PC-3 (cell line): ENCODE measurements around the gene ACTN1.

Source experiments
- CTCF ChIP-seq: fragments of 300-600 bp; sonication (generic); conservative IDR thresholded peaks from 2 replicates; pipeline ENCODE4 v1.5.1; 2017; ENCODE audit warnings: antibody characterized with exemption, low read depth, mild to moderate bottlenecking, low read length
- EZH2phosphoT487 ChIP-seq: fragments of 300-600 bp; sonication (generic); IDR thresholded peaks from 2 replicates; pipeline ENCODE4 v1.6.1; 2018; ENCODE audit warnings: mild to moderate bottlenecking, antibody characterized with exemption, low read length, borderline replicate concordance

DNA sequence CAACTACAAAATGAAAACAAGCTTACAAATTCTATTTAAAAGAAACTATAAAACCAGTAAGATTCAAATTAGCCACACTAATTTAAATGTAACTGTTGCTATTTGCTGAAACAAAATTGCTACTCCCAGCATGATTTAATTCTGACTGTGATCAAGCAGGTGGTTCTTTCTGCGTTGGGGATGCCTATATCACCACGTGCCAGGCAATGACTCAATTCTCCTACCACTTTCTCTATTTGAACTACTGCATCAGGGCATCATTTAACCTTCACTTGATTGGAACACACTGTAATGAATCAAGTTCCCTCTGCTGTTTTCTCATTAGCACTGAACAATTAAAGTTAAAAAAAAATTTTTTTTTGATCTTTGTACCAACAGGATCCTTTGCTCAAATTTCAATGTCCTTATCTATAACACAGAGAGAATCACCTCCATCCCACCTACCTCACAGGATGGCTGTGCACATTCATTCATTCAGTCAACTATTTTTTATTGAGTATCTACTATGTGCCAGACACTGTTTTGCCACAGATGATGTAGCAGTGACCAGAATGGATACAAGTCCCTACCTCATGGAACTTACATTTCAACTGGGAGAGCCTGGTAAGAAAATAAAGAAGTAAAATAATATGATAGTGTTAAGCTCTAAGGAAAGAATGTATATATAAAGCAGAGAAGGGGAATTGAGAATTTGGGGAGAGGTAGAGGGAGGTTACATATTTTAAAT is 8.0 kb upstream of the ACTN1 start:
- TF ChIP-seq CTCF, result no peak
- TF ChIP-seq EZH2phosphoT487, result no peak
